HG02678 (cell line): ENCODE data around the gene SKA1.

ENCODE experiments used
- ATAC-seq: cut with Tn5 transposase; IDR thresholded peaks from one replicate; pipeline ENCODE4 v1.9.1; 2021; ENCODE audit warnings: mild to moderate bottlenecking, moderate library complexity; ENCODE audit not compliant: unreplicated experiment

SKA1 gene

GRCh38 chr18:50374753-50375391, at the start of gene SKA1:
Gene SKA1, plus strand, starts transcription at chr18:50375046. Its CDS starts 785 bp downstream, at chr18:50375831.
- peak; percentile 96 for ATAC-seq

GRCh38 chr18:50327983-50328382, 46.9 kb upstream of the SKA1 start:
- ATAC-seq, result no peak

DNA sequence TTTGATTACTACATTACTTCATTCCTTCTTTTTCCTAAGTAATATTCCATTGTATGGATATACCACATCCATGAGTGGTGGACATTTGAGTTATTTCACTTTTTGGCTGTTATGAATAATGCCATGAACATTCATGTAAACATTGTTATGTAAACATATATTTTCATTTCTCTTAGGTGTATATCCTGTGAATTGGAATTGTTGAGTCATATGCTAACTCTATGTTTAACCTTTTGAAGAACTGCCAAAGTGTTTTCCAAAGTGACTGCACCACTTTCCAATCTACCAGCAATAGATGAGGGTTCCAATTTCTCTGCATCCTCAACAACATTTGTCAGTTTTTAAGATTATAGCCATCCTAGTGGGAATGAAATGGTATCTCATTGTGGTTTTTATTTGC, 44.7 kb upstream of the SKA1 start:
- no peak for ATAC-seq

- ATAC-seq, result no peak
Observed at GRCh38 chr18:50331691-50332090, 43.2 kb upstream of the SKA1 start.

- peak; percentile 75 for ATAC-seq
Observed at GRCh38 chr18:50334546-50335152, 40.2 kb upstream of the SKA1 start.

- ATAC-seq, result no peak
Observed at GRCh38 chr18:50338122-50338521, 36.7 kb upstream of the SKA1 start.

DNA sequence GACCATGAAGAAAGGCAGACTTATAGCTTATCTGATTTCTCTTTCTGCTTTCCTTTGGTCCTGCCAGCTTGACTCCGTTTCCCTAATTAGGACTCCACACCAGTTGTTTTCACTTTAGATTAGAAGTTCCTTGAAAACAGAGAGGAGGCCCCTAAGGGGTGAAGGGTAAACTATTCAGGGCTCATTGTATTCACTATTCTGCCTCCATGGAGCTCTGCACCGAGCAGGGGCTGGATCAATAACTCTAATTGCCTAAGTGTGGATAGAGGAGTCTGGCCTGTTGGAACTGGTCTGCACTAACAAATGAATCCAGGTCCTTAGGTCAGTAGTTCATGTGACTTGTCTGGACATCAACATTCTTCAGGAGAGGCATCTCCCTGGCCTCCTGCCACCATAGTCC, 36.1 kb upstream of the SKA1 start:
- ATAC-seq, result no peak

DNA sequence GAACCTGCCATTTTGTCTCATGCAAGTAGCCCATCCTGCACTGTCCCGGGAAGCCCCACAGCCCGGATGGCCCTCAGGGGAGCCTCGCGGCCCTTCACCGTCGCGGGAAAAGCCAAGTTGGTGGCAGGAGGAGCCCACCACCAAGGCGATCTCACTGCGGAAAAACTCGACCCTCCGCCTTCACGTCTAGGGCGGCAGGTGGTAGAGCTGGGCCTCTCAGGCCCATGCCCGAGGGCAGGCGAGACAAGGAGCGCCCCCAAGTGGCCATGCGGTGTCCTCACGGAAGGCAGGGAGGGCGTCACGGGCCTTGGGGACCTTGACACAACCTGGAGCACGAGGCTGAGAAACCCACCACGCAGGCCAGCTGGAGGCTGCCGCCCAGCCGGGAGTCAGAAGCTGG, 34.8 kb upstream of the SKA1 start:
- ATAC-seq, result no peak

- ATAC-seq, result no peak
Observed at GRCh38 chr18:50341443-50341842, 33.4 kb upstream of the SKA1 start.

DNA sequence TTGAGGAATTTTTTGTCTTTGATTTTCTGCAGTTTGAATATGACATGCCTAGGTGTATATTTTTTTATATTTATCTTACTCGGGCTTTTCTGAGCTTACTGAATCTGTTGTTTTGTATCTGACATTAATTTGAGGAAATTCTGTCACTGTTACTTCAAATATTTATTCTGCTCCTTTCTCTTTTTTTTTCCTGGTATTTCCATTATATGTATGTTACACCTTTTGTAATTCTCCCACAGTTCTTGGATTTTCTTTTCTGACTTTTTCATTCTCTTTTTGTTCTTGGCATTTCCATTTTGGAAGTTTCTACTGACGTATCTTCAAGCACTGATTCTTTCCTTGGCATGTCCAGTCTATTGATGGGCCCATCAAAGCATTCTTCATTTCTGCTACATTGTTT, 24.1 kb upstream of the SKA1 start:
- ATAC-seq, result no peak

DNA sequence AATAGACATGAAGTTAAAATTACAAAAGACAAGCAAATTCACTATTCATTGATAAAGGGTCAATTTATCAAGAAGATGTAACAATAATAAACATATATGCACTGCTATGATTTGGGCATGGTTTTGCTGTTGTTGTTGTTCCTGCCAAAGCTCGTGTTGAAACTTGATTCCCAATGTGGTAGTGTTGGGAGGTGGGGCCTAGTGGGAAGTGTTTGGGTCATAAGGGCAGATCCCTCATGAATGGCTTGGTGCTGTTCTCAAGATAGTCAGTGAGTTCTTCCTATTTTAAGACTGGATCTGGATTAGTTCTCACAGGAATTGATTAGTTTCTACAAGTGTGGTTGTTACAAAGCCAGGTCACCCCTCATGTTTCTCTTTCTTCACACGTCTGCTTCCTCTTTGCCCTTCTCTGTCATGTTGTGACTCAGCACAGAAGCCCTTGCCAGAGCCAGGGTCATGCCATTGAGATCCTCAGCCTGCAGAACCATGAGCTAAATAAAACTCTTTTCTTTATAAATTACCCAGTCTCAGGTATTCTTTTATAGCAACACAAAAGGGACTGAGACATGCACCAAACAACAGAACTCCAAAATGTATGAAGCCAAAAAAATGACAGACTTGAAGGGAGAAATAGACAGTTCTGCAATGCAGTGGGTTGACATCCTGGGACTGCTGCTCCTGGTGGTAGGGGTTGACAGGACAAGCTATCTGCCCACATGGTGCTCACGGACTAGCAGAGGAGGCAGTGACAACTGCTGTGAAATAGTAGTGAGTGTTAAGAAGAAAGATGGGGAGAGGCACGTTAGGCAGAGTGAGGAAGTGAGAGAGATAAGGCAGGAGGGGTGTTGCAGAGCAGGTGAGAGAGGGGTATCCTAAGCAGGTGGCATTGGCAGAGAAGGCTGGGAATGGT, 18.6 kb upstream of the SKA1 start:
- peak; percentile 79 for ATAC-seq

GRCh38 chr18:50358844-50359243, 16.0 kb upstream of the SKA1 start:
- no peak for ATAC-seq

DNA sequence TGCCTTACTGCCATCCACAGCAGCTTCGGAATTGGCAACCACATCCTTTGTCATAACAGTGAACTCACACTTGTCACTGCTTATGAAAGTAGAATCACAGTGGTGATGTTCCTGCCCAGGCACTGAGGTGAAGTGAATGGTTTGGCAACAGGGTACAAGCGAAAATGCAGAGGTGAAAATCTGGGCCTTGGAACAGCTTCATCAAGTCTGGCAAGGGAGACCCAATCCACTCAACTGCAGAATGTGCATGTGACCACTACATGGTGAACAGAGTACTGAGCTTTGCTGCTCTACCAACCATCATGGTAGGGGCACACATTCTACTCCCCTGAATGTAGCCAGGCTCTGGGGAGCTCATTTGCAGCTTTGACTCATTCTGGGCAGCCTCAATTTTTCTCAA, 15.0 kb upstream of the SKA1 start:
- ATAC-seq, result no peak

DNA sequence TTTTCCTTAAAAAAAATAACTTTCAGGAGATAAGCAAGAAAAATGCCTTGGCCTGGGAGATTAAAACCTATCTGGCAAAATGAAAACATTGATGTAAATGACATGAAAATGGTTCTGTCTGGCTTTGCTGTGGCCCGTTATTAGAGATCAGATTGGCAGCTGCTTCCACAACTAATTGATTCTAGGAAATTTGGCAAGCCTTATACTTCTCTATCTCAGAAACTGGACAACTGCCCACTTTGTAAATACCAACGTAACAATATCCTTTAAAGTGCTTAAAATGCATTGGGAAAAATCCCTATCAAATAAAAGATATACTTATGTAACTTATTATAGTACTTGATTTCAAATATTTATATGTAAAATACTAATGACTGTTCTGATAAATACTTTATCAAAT, 14.2 kb upstream of the SKA1 start:
- ATAC-seq, result no peak

- ATAC-seq, result no peak
Observed at GRCh38 chr18:50369672-50370071, 5.2 kb upstream of the SKA1 start.

- ATAC-seq, result no peak
Observed at GRCh38 chr18:50372743-50373142, 2.1 kb upstream of the SKA1 start.

DNA sequence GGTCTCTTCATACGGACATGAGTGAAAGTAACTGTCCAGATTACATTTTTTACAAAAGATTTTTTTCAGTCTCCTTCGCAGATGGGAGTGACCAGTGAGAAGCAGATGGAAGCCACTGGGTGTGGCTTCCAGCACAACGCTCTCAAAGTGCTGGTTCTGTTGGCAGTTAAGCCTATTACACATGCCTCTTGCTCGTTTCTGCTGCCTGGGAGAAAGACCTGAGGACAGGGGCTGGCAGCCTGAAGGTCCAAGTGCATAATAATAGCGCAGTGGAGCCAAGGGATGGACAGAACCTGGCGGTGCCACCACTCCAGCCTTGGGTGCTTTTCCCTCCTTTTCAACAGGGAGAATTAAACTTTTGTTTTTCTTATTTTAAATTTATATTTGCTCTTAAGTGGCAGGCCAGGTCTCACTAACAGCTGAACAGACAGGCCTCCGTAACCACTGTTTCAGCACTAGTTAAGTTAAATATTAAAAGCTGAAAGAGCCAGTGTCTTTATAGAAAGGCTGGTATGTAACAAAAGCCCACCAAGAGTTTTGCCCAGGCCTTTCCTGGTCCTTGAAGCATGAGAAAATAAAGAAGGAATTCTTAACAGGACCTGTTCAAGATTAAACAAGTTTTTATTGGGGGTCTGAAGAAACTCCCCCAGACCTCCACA, 1.2 kb upstream of the SKA1 start:
- no peak for ATAC-seq

DNA sequence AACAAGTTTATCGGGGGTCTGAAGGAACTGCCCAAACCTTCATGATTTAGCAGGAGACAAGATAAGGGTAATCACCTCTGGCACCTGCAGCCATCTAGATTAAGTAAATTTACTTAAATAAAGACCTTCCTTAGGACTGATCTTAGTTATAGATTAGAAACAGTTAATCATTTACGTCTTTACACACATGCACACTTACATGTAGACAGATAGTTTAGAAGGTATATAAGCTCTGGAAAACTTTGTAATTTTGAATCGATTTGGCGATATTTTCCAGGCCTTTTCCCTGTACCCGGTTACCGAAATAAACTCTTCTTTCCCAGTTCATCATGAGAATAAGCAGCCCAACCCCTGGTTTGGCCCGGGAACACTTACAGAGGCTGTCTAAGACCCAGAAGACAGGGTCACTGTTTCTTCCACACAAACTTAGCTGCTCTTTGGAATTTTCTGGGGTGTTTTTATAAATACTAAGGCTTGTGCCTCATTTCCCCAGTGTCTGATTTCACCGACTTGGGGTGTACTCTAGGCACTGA, 560 bp upstream of the SKA1 start:
- ATAC-seq, result no peak

GRCh38 chr18:50377061-50377798, 2.4 kb downstream of the SKA1 start:
- no peak for ATAC-seq

GRCh38 chr18:50388988-50389387, 14.1 kb downstream of the SKA1 start:
- no peak for ATAC-seq
